Gastroesophageal sphincter (tissue), 3 donors: ENCODE results near the gene TARM1.

ENCODE experiments used
- CTCF ChIP-seq, 4 experiments: fragments of 200-600 bp in 2 of 4; fragments of 450-650 bp in 2 of 4; sonication (generic) in 1 of 4; IDR thresholded peaks; one replicate each; pipeline ENCODE4 v1.5.1; 2017 to 2019; ENCODE audit warnings: antibody characterized with exemption in 4 of 4, mild to moderate bottlenecking in 2 of 4, moderate library complexity in 2 of 4
- EP300 ChIP-seq: sonication (generic); formaldehyde crosslinking; IDR thresholded peaks from one replicate; pipeline ENCODE4 v1.6.1; 2017; ENCODE audit warnings: antibody characterized with exemption, mild to moderate bottlenecking
- POLR2A ChIP-seq, 2 donors: fragments of 450-650 bp; IDR thresholded peaks; one replicate each; pipeline ENCODE4 v1.6.1; 2017; ENCODE audit warnings: antibody characterized with exemption in 2 of 2, mild to moderate bottlenecking in 2 of 2, moderate library complexity in 1 of 2

GRCh38 chr19:54069470-54069869 is 11.7 kb downstream of the TARM1 start:
- no peak for TF ChIP-seq CTCF (IDR thresholded peaks at IDR 0.05)
- no peak for TF ChIP-seq POLR2A (IDR thresholded peaks at IDR 0.05)
- TF ChIP-seq EP300 = no peak
